Liver (tissue), 9 donors: ENCODE measurements around the gene GLIPR1L2. TPM values are rescaled to one million over a fixed set of nuclear protein-coding genes. Genes with fewer than 3 reads are reported as not detected.
A peak's percentile ranks its signal among the peaks of the same experiment; 100 is the strongest.

ENCODE experiments used
- DNase-seq: peaks from one replicate; pipeline ENCODE4 v3.0.0-alpha.2; 2017; ENCODE audit warnings: low spot score
- H3K27ac ChIP-seq, 2 donors: one replicate each; pipeline ENCODE4 v1.7.0; 2013; ENCODE audit warnings: inconsistent platforms in 2 of 2, low read length in 2 of 2, control low read depth in 1 of 2, low read depth in 1 of 2, mild to moderate bottlenecking in 1 of 2
- H3K27me3 ChIP-seq, 4 donors: one replicate each; pipeline versions ENCODE4 v1.6.1 to v1.7.0; 2013; ENCODE audit warnings: low read length in 3 of 4, inconsistent platforms in 1 of 4, mild to moderate bottlenecking in 1 of 4, moderate library complexity in 1 of 4; ENCODE audit not compliant: control insufficient read depth in 4 of 4, insufficient read depth in 4 of 4
- H3K36me3 ChIP-seq, 4 donors: one replicate each; pipeline versions ENCODE4 v1.6.1 to v1.7.0; 2013; ENCODE audit warnings: low read length in 3 of 4, mild to moderate bottlenecking in 3 of 4, low read depth in 1 of 4, moderate library complexity in 1 of 4; ENCODE audit not compliant: control insufficient read depth in 4 of 4, insufficient read depth in 3 of 4
- H3K4me1 ChIP-seq, 4 donors: one replicate each; pipeline versions ENCODE4 v1.6.1 to v1.7.0; 2013; ENCODE audit warnings: low read length in 3 of 4, mild to moderate bottlenecking in 3 of 4, moderate library complexity in 1 of 4; ENCODE audit not compliant: control insufficient read depth in 4 of 4, insufficient read depth in 4 of 4
- H3K4me3 ChIP-seq, 3 donors: one replicate each; pipeline versions ENCODE4 v1.6.1 to v1.7.0; 2013; ENCODE audit warnings: low read length in 3 of 3, control low read depth in 1 of 3, low read depth in 1 of 3, mild to moderate bottlenecking in 1 of 3
- H3K9ac ChIP-seq, 2 donors: one replicate each; pipeline ENCODE4 v1.7.0; 2013; ENCODE audit warnings: low read length in 2 of 2, mild to moderate bottlenecking in 2 of 2, moderate library complexity in 2 of 2, control low read depth in 1 of 2, low read depth in 1 of 2
- H3K9me3 ChIP-seq, 4 donors: one replicate each; pipeline versions ENCODE4 v1.6.1 to v1.7.0; 2013; ENCODE audit warnings: low read length in 3 of 4; ENCODE audit not compliant: control insufficient read depth in 4 of 4
- FOXA1 ChIP-seq: IDR thresholded peaks from 2 replicates; pipeline ENCODE4 v1.6.1; 2016; ENCODE audit warnings: antibody characterized with exemption
- FOXA2 ChIP-seq: IDR thresholded peaks from 2 replicates; pipeline ENCODE4 v1.6.1; 2016; ENCODE audit warnings: antibody characterized with exemption
- GABPA ChIP-seq, 2 donors: IDR thresholded peaks in 1 of 2; conservative IDR thresholded peaks in 1 of 2; 2 replicates each; pipeline ENCODE4 v1.6.1; 2016; ENCODE audit warnings: antibody characterized with exemption in 2 of 2, mild to moderate bottlenecking in 1 of 2, moderate library complexity in 1 of 2
- HNF4A ChIP-seq, 2 donors: conservative IDR thresholded peaks; 2 replicates each; pipeline ENCODE4 v1.6.1; 2016; ENCODE audit warnings: antibody characterized with exemption in 2 of 2, mild to moderate bottlenecking in 2 of 2
- NR2F2 ChIP-seq: IDR thresholded peaks from 2 replicates; pipeline ENCODE4 v1.6.1; 2016; ENCODE audit warnings: antibody characterized with exemption
- RAD21 ChIP-seq, 2 donors: IDR thresholded peaks; 2 replicates each; pipeline ENCODE4 v1.6.1; 2016; ENCODE audit warnings: antibody characterized with exemption in 2 of 2, mild to moderate bottlenecking in 2 of 2
- YY1 ChIP-seq: IDR thresholded peaks from 2 replicates; pipeline ENCODE4 v1.6.1; 2016; ENCODE audit warnings: antibody characterized with exemption, mild to moderate bottlenecking
- ZBTB33 ChIP-seq: IDR thresholded peaks from 2 replicates; pipeline ENCODE4 v1.6.1; 2016; ENCODE audit warnings: antibody characterized with exemption
- WGBS: extraction: QIAGEN DNeasy Blood & Tissue Kit; methylation state at CpG from one replicate; pipeline ENCODE4 v1.1.7; 2013; 5-methylcytosine and 5-hydroxymethylcytosine counted together
- polyA plus RNA-seq, 2 donors: library from polyadenylated mRNA; stranded (reverse) in 1 of 2; unstranded in 1 of 2; fragments of 200-250 nt in 1 of 2; fragments of >200 nt in 1 of 2; fragmentation: Nextera tagmentation in 1 of 2; extraction: Ambion mirVana in 1 of 2; gene quantifications; one replicate each; pipeline versions ENCODE4 v1.2.1 to v1.2.3, GENCODE V29; 2013 to 2015
- total RNA-seq, 2 donors: library from RNA; depleted of rRNA; stranded (reverse); fragments of >200 nt; gene quantifications; one replicate each; pipeline ENCODE4 v1.2.3, GENCODE V29; 2014
- TF ChIP-seq, protein P1 (sequence below): IDR thresholded peaks from 2 replicates; pipeline ENCODE4 v1.6.1; 2016; ENCODE audit warnings: antibody characterized with exemption, mild to moderate bottlenecking
- TF ChIP-seq, protein P2 (sequence below): IDR thresholded peaks from 2 replicates; pipeline ENCODE4 v1.6.1; 2016; ENCODE audit warnings: antibody characterized with exemption
- TF ChIP-seq, protein P3 (sequence below): fragments of 150-350 bp; IDR thresholded peaks from 2 replicates; pipeline ENCODE4 v1.5.1; 2017; ENCODE audit warnings: improper control_type of control experiment, low read depth, low read length; ENCODE audit not compliant: missing input control
- donor health status: healthy.
- donor health status: healthy.
- donor health status: healthy.
- donor health status: healthy.
- donor health status: healthy.

The GLIPR1L2 gene
- total and polyA plus RNA-seq, 4 donors: 0.05 to 0.38 (median 0.26) TPM

GRCh38 chr12:75437564-75437963 is 46.7 kb downstream of the GLIPR1L2 start:
- no peaks in the 10 kb centered on the region for H3K4me1 ChIP-seq

GRCh38 chr12:75438059-75438754 is 47.3 kb downstream of the GLIPR1L2 start:
- H3K9ac ChIP-seq: no peak overlapping the region
- no peaks in the 10 kb centered on the region for H3K27me3 ChIP-seq
- DNase-seq: no peak
- no peak for TF ChIP-seq FOXA2
- TF ChIP-seq, protein P1, sequence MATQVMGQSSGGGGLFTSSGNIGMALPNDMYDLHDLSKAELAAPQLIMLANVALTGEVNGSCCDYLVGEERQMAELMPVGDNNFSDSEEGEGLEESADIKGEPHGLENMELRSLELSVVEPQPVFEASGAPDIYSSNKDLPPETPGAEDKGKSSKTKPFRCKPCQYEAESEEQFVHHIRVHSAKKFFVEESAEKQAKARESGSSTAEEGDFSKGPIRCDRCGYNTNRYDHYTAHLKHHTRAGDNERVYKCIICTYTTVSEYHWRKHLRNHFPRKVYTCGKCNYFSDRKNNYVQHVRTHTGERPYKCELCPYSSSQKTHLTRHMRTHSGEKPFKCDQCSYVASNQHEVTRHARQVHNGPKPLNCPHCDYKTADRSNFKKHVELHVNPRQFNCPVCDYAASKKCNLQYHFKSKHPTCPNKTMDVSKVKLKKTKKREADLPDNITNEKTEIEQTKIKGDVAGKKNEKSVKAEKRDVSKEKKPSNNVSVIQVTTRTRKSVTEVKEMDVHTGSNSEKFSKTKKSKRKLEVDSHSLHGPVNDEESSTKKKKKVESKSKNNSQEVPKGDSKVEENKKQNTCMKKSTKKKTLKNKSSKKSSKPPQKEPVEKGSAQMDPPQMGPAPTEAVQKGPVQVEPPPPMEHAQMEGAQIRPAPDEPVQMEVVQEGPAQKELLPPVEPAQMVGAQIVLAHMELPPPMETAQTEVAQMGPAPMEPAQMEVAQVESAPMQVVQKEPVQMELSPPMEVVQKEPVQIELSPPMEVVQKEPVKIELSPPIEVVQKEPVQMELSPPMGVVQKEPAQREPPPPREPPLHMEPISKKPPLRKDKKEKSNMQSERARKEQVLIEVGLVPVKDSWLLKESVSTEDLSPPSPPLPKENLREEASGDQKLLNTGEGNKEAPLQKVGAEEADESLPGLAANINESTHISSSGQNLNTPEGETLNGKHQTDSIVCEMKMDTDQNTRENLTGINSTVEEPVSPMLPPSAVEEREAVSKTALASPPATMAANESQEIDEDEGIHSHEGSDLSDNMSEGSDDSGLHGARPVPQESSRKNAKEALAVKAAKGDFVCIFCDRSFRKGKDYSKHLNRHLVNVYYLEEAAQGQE: no peak
- TF ChIP-seq NR2F2: no peak
- no peak for TF ChIP-seq FOXA1
- TF ChIP-seq HNF4A (conservative IDR thresholded peaks at IDR 0.05): no peak
- TF ChIP-seq, protein P2, sequence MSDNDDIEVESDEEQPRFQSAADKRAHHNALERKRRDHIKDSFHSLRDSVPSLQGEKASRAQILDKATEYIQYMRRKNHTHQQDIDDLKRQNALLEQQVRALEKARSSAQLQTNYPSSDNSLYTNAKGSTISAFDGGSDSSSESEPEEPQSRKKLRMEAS: no peak
- no peak for TF ChIP-seq ZBTB33
- no peak for TF ChIP-seq GABPA (IDR thresholded peaks at IDR 0.05 in 1 of 2, conservative IDR thresholded peaks at IDR 0.05 in 1 of 2)
- TF ChIP-seq, protein P3, sequence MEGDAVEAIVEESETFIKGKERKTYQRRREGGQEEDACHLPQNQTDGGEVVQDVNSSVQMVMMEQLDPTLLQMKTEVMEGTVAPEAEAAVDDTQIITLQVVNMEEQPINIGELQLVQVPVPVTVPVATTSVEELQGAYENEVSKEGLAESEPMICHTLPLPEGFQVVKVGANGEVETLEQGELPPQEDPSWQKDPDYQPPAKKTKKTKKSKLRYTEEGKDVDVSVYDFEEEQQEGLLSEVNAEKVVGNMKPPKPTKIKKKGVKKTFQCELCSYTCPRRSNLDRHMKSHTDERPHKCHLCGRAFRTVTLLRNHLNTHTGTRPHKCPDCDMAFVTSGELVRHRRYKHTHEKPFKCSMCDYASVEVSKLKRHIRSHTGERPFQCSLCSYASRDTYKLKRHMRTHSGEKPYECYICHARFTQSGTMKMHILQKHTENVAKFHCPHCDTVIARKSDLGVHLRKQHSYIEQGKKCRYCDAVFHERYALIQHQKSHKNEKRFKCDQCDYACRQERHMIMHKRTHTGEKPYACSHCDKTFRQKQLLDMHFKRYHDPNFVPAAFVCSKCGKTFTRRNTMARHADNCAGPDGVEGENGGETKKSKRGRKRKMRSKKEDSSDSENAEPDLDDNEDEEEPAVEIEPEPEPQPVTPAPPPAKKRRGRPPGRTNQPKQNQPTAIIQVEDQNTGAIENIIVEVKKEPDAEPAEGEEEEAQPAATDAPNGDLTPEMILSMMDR: no peak
- H3K9me3 ChIP-seq: peaks cover 0 to 3% (median 0%) of the 10 kb centered on the region in 4 donors
- 61% methylated on average over 4 of the region's 4 CpGs for WGBS
- no peaks in the 10 kb centered on the region for H3K4me1 ChIP-seq
- H3K27ac ChIP-seq: no peak overlapping the region
- no peak overlapping the region for H3K4me3 ChIP-seq
- H3K36me3 ChIP-seq: no peaks in the 10 kb centered on the region

More at GRCh38 chr12:75437564-75437963, 46.7 kb downstream of the GLIPR1L2 start:
- Histone ChIP-seq H3K36me3 (no peaks in the 10 kb centered on the region), H3K27me3 (no peaks in the 10 kb centered on the region), H3K4me3 (no peak overlapping the region), H3K27ac (no peak overlapping the region), H3K9me3 (peaks cover 0 to 3% (median 0%) of the 10 kb centered on the region in 4 donors), H3K9ac (no peak overlapping the region)
- TF ChIP-seq RAD21 (IDR thresholded peaks at IDR 0.05) (peak; percentile 45 to 55), NR2F2 (no peak), YY1 (no peak)
- TF ChIP-seq, protein P3: peak; percentile 7
- WGBS: 61% methylated on average over 2 of the region's 2 CpGs
- DNase-seq: no peak
